ENCODE data around the gene RBMS3.

- no peak for TF ChIP-seq CTCF (IDR thresholded peaks at IDR 0.05; ENCODE audit: insufficient read depth, low read depth, low read length)
- TF ChIP-seq EZH2 (IDR thresholded peaks at IDR 0.05; ENCODE audit: insufficient read depth, low read length): no peak
Observed at GRCh38 chr3:29695201-29695600, 414.3 kb downstream of the RBMS3 start.
